Panc1 (cell line): ENCODE results near the gene ADGRA1.

Experiments used
- POLR2AphosphoS5 ChIP-seq: IDR thresholded peaks from 2 replicates; pipeline ENCODE4 v1.6.1; 2012; ENCODE audit warnings: mild to moderate bottlenecking, low read depth, low read length, moderate library complexity
- TF ChIP-seq, protein P1 (sequence below): fragments of 450-650 bp; IDR thresholded peaks from 2 replicates; pipeline ENCODE4 v1.5.1; 2017; ENCODE audit warnings: mild to moderate bottlenecking

DNA sequence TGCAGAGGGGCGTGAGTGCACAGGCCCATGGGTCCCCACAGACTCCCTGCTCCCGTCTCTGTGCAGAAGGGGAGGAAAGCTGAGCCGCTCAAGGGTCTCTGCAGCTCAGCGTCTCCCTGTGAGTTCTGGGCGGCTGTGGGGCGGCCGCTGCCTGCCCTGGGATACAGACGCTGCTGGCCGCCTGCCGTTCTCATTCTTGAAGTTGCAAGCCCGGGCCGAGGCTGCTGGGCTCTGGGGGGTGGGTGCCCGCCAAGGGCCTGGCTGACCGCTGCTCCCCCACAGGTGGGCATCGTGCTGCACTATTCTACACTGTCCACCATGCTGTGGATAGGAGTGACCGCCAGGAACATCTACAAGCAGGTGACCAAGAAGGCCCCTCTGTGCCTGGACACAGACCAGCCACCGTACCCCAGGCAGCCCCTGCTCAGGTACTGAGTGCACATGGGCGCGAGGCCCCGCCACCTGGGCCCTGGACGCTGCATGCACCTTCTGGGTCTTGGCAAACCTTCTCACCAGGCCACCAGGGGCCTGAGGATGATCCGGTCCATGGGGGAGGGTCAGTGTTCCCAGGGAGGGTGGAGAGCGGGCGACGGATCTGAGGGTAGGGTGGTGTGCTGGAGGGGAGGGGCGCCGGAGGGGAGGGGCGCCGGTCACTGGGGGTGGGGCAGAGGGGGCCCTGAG is 14.8 kb downstream of the ADGRA1 start:
- TF ChIP-seq, protein P1, sequence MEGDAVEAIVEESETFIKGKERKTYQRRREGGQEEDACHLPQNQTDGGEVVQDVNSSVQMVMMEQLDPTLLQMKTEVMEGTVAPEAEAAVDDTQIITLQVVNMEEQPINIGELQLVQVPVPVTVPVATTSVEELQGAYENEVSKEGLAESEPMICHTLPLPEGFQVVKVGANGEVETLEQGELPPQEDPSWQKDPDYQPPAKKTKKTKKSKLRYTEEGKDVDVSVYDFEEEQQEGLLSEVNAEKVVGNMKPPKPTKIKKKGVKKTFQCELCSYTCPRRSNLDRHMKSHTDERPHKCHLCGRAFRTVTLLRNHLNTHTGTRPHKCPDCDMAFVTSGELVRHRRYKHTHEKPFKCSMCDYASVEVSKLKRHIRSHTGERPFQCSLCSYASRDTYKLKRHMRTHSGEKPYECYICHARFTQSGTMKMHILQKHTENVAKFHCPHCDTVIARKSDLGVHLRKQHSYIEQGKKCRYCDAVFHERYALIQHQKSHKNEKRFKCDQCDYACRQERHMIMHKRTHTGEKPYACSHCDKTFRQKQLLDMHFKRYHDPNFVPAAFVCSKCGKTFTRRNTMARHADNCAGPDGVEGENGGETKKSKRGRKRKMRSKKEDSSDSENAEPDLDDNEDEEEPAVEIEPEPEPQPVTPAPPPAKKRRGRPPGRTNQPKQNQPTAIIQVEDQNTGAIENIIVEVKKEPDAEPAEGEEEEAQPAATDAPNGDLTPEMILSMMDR: no peak
- no peak for TF ChIP-seq POLR2AphosphoS5
